Measurements from ENCODE around the gene NT5DC3. TPM values are rescaled to one million over a fixed set of nuclear protein-coding genes. Genes with fewer than 3 reads are reported as not detected.

Gene NT5DC3
- total and polyA plus RNA-seq, 5 donors from 2014 or later, result 0.08 to 4.7 (median 0.89) TPM

DNA sequence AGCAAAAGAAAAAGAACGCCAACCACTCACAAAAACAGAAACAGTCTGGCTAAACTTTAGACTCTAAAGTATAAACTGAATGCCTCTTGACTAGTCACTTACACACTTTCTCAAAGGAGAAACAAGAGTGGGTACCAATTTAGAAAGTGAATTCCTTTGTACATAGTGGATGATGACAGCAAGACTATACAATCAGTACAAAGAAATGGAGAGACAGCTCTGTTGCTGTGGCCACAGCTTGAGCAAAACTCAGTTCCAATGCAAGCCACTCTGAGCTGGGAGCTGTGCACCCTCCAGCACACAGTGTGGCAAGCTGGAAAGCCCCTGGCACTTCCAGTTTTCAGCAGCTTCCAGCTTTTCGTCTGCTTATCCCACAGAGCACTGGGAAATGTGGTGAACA, 21.7 kb downstream of the NT5DC3 start:
- no peak for ATAC-seq (ENCODE audit: low read depth in 2 of 2)
- Mint-ChIP-seq H3K27me3 (no peaks in the 10 kb centered on the region), H3K4me3 (no peak overlapping the region), H3K27ac (peak overlapping the region in 1 of 3 donors; percentile 20), H3K9me3 (peaks cover 0 to 4% (median 3%) of the 10 kb centered on the region in 7 donors), H3K36me3 (peaks cover 10% of the 10 kb centered on the region), H3K4me1 (peaks cover 0 to 5% (median 0%) of the 10 kb centered on the region in 4 donors)
- Histone ChIP-seq H3K27ac (ENCODE audit: insufficient read depth, low read length, poor library complexity, severe bottlenecking) (no peak overlapping the region), H3K9me3 (ENCODE audit: control insufficient read depth in 2 of 2, low read length in 2 of 2) (peaks cover 0 to 5% of the 10 kb centered on the region in 2 experiments), H3K4me3 (ENCODE audit: low read depth, low read length) (no peak overlapping the region), H3K4me1 (ENCODE audit: control insufficient read depth, insufficient read depth, low read length, poor library complexity, severe bottlenecking) (no peaks in the 10 kb centered on the region), H3K27me3 (ENCODE audit: control insufficient read depth, insufficient read depth, low read length) (no peaks in the 10 kb centered on the region), H3K36me3 (ENCODE audit: control insufficient read depth, insufficient read depth, low read length) (no peaks in the 10 kb centered on the region)
- no peak for DNase-seq

- no peak overlapping the region for H3K4me3 Mint-ChIP-seq
- no peak for ATAC-seq (ENCODE audit: low read depth in 2 of 2)
- H3K9me3 Mint-ChIP-seq, result peaks cover 0 to 4% (median 3%) of the 10 kb centered on the region in 7 donors
- Histone ChIP-seq H3K4me1 (ENCODE audit: control insufficient read depth, insufficient read depth, low read length, poor library complexity, severe bottlenecking) (no peaks in the 10 kb centered on the region), H3K9me3 (ENCODE audit: control insufficient read depth in 2 of 2, low read length in 2 of 2) (peaks cover 0 to 5% of the 10 kb centered on the region in 2 experiments), H3K4me3 (ENCODE audit: low read depth, low read length) (no peak overlapping the region), H3K36me3 (ENCODE audit: control insufficient read depth, insufficient read depth, low read length) (peaks cover 3% of the 10 kb centered on the region), H3K27ac (ENCODE audit: insufficient read depth, low read length, poor library complexity, severe bottlenecking) (no peak overlapping the region), H3K27me3 (ENCODE audit: control insufficient read depth, insufficient read depth, low read length) (no peaks in the 10 kb centered on the region)
- DNase-seq, result no peak
- peaks cover 0 to 5% (median 0%) of the 10 kb centered on the region in 4 donors for H3K4me1 Mint-ChIP-seq
- H3K36me3 Mint-ChIP-seq, result peaks cover 20% of the 10 kb centered on the region
- H3K27me3 Mint-ChIP-seq, result no peaks in the 10 kb centered on the region
- no peak overlapping the region for H3K27ac Mint-ChIP-seq
Observed at GRCh38 chr12:103817791-103818190, 23.2 kb downstream of the NT5DC3 start.

- H3K36me3 Mint-ChIP-seq, result peaks cover 21% of the 10 kb centered on the region
- no peaks in the 10 kb centered on the region for H3K4me1 ChIP-seq (ENCODE audit: control insufficient read depth, insufficient read depth, low read length, poor library complexity, severe bottlenecking)
Observed at GRCh38 chr12:103816663-103817062, 24.4 kb downstream of the NT5DC3 start.

DNA sequence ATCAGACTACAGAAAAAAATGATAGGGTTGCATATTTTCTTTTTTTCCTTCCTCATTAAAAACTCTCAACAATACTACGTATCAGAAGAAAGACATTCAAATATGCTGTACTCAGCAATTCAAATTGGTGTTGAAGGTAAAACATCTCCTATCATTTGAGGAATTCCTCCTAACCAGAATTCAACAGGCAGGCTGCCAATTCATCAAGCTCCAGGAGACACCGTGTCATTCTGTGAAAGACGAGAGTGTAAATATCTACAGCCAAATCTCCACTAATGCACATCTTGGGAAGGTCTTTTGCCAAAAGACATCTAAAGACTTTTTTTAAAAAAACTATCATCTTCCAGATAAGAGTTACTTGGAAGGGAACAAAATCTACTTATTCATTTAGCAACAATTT, 26.6 kb downstream of the NT5DC3 start:
- no peak overlapping the region for H3K4me3 ChIP-seq (ENCODE audit: low read depth, low read length)
- peaks cover 3% of the 10 kb centered on the region for H3K36me3 ChIP-seq (ENCODE audit: control insufficient read depth, insufficient read depth, low read length)
- H3K4me1 ChIP-seq (ENCODE audit: control insufficient read depth, insufficient read depth, low read length, poor library complexity, severe bottlenecking), result no peaks in the 10 kb centered on the region
- no peaks in the 10 kb centered on the region for H3K9me3 ChIP-seq (ENCODE audit: control insufficient read depth in 2 of 2, low read length in 2 of 2)
- Mint-ChIP-seq H3K27ac (peak overlapping the region in 1 of 3 donors; percentile 45), H3K9me3 (no peaks in the 10 kb centered on the region), H3K4me1 (peaks cover 0 to 2% (median 0%) of the 10 kb centered on the region in 4 donors), H3K27me3 (no peaks in the 10 kb centered on the region), H3K36me3 (peaks cover 20% of the 10 kb centered on the region), H3K4me3 (no peak overlapping the region)
- no peaks in the 10 kb centered on the region for H3K27me3 ChIP-seq (ENCODE audit: control insufficient read depth, insufficient read depth, low read length)
- no peak overlapping the region for H3K27ac ChIP-seq (ENCODE audit: insufficient read depth, low read length, poor library complexity, severe bottlenecking)
- DNase-seq (no peak), ATAC-seq (ENCODE audit: low read depth in 2 of 2) (no peak)

More at GRCh38 chr12:103816663-103817062, 24.4 kb downstream of the NT5DC3 start:
- Mint-ChIP-seq H3K4me3 (no peak overlapping the region), H3K9me3 (peaks cover 0 to 4% (median 2%) of the 10 kb centered on the region in 7 donors), H3K27me3 (no peaks in the 10 kb centered on the region), H3K27ac (no peak overlapping the region), H3K4me1 (peaks cover 0 to 5% (median 0%) of the 10 kb centered on the region in 4 donors)
- H3K4me3 ChIP-seq (ENCODE audit: low read depth, low read length), result no peak overlapping the region
- H3K27me3 ChIP-seq (ENCODE audit: control insufficient read depth, insufficient read depth, low read length), result no peaks in the 10 kb centered on the region
- H3K36me3 ChIP-seq (ENCODE audit: control insufficient read depth, insufficient read depth, low read length), result peaks cover 3% of the 10 kb centered on the region
- H3K9me3 ChIP-seq (ENCODE audit: control insufficient read depth in 2 of 2, low read length in 2 of 2), result peaks cover 0 to 5% of the 10 kb centered on the region in 2 experiments
- DNase-seq (no peak), ATAC-seq (ENCODE audit: low read depth in 2 of 2) (no peak)
- H3K27ac ChIP-seq (ENCODE audit: insufficient read depth, low read length, poor library complexity, severe bottlenecking), result no peak overlapping the region

DNA sequence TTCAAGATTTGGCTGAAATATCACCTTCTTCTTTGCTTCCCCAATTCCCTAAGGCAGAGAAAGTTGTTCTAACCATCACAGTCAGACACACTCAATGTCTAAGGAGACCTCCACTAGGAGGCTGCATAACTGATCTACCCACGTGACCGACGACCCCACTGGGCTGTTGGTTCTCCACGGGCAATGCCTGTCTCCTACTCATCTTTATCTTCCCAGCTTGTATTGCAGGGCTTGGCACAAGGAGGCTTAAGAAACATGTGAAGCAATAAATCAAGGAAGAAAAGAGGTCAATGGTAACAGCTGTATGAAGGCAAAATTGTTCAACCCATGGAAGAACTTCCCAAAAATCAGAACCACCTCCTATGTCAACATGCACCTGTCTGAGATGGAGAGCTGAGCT, 27.1 kb downstream of the NT5DC3 start:
- H3K27me3 Mint-ChIP-seq, result no peaks in the 10 kb centered on the region
- Histone ChIP-seq H3K27me3 (ENCODE audit: control insufficient read depth, insufficient read depth, low read length) (no peaks in the 10 kb centered on the region), H3K9me3 (ENCODE audit: control insufficient read depth in 2 of 2, low read length in 2 of 2) (no peaks in the 10 kb centered on the region), H3K4me1 (ENCODE audit: control insufficient read depth, insufficient read depth, low read length, poor library complexity, severe bottlenecking) (no peaks in the 10 kb centered on the region), H3K36me3 (ENCODE audit: control insufficient read depth, insufficient read depth, low read length) (peaks cover 3% of the 10 kb centered on the region), H3K4me3 (ENCODE audit: low read depth, low read length) (no peak overlapping the region), H3K27ac (ENCODE audit: insufficient read depth, low read length, poor library complexity, severe bottlenecking) (no peak overlapping the region)
- H3K9me3 Mint-ChIP-seq, result no peaks in the 10 kb centered on the region
- peaks cover 0 to 2% (median 0%) of the 10 kb centered on the region in 4 donors for H3K4me1 Mint-ChIP-seq
- no peak for ATAC-seq (ENCODE audit: low read depth in 2 of 2)
- H3K4me3 Mint-ChIP-seq, result no peak overlapping the region
- no peak for DNase-seq
- peaks cover 20% of the 10 kb centered on the region for H3K36me3 Mint-ChIP-seq
- peak overlapping the region in 1 of 3 donors; percentile 45 for H3K27ac Mint-ChIP-seq

DNA sequence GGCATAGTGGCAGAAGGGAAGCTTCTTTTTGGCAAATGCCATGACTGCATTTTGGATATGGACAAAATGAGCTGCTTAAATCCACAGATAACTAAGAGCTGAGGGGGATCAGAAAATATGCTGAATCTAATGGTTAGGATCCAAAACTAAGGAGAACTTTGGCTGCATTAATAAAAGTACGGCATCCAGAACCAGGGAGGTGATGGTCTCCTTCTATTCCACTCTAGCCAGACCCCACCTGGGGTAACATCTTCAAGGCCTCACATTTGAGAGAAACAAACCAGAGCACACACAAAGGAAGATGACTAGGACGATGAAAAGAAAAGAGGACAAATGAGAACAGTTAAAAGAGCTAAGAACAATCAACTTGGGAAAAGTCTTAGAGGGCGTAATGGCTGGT, 27.6 kb downstream of the NT5DC3 start:
- Mint-ChIP-seq H3K36me3 (peaks cover 20% of the 10 kb centered on the region), H3K27ac (no peak overlapping the region), H3K4me3 (no peak overlapping the region), H3K27me3 (no peaks in the 10 kb centered on the region), H3K9me3 (no peaks in the 10 kb centered on the region), H3K4me1 (peaks cover 0 to 2% (median 0%) of the 10 kb centered on the region in 4 donors)
- H3K27ac ChIP-seq (ENCODE audit: insufficient read depth, low read length, poor library complexity, severe bottlenecking), result no peak overlapping the region
- H3K27me3 ChIP-seq (ENCODE audit: control insufficient read depth, insufficient read depth, low read length), result no peaks in the 10 kb centered on the region
- no peaks in the 10 kb centered on the region for H3K9me3 ChIP-seq (ENCODE audit: control insufficient read depth in 2 of 2, low read length in 2 of 2)
- peaks cover 3% of the 10 kb centered on the region for H3K36me3 ChIP-seq (ENCODE audit: control insufficient read depth, insufficient read depth, low read length)
- no peak for DNase-seq
- H3K4me3 ChIP-seq (ENCODE audit: low read depth, low read length), result no peak overlapping the region
- no peaks in the 10 kb centered on the region for H3K4me1 ChIP-seq (ENCODE audit: control insufficient read depth, insufficient read depth, low read length, poor library complexity, severe bottlenecking)
- no peak for ATAC-seq (ENCODE audit: low read depth in 2 of 2)

DNA sequence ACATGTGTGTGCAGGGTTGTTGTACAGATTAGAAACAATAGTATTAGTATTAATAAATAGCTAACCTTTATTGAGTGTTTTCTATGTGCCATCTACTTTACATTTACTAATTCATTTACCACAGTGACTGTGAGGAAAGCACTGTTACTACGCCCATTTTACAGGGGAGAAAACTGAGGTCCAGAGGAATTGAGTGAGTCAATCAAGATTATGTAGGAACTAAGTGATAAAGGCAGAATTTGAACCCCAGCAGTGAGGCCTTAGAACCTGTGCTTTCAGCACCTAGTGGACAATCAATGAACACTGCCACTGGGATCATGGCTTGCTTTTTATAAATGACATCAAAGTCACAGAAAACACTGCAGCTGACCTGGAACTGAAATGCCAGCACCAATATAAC, 28.2 kb downstream of the NT5DC3 start:
- ATAC-seq (ENCODE audit: low read depth in 2 of 2), result no peak
- Histone ChIP-seq H3K27me3 (ENCODE audit: control insufficient read depth, insufficient read depth, low read length) (no peaks in the 10 kb centered on the region), H3K4me3 (ENCODE audit: low read depth, low read length) (no peak overlapping the region), H3K36me3 (ENCODE audit: control insufficient read depth, insufficient read depth, low read length) (peaks cover 3% of the 10 kb centered on the region), H3K9me3 (ENCODE audit: control insufficient read depth in 2 of 2, low read length in 2 of 2) (no peaks in the 10 kb centered on the region), H3K27ac (ENCODE audit: insufficient read depth, low read length, poor library complexity, severe bottlenecking) (no peak overlapping the region), H3K4me1 (ENCODE audit: control insufficient read depth, insufficient read depth, low read length, poor library complexity, severe bottlenecking) (no peaks in the 10 kb centered on the region)
- Mint-ChIP-seq H3K27ac (no peak overlapping the region), H3K36me3 (peaks cover 24% of the 10 kb centered on the region), H3K4me3 (no peak overlapping the region), H3K27me3 (no peaks in the 10 kb centered on the region), H3K9me3 (no peaks in the 10 kb centered on the region), H3K4me1 (peaks cover 0 to 2% (median 0%) of the 10 kb centered on the region in 4 donors)
- DNase-seq, result no peak

DNA sequence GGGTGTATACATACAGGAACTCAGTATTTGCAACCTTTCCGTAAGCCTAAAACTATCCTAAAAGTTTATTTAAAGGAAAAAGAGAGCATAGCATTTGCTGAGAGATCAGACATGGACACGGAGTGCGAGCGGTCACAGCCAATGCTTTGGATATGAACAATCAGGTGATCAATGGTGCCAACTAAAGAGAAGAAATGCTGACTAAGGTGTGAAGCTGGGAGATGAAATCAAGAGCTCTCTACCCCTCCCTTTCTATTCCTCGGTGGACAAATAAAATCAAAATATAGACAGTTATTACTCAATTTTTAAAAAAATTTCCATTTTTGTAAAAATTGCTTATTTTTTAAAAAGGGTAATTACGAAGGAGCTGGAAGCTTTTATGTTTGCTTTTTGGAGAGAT, 29.2 kb downstream of the NT5DC3 start:
- H3K9me3 ChIP-seq (ENCODE audit: control insufficient read depth in 2 of 2, low read length in 2 of 2), result no peaks in the 10 kb centered on the region
- H3K36me3 ChIP-seq (ENCODE audit: control insufficient read depth, insufficient read depth, low read length), result peaks cover 3% of the 10 kb centered on the region
- DNase-seq, result no peak
- Mint-ChIP-seq H3K27ac (no peak overlapping the region), H3K4me3 (no peak overlapping the region), H3K4me1 (no peaks in the 10 kb centered on the region), H3K36me3 (peaks cover 26% of the 10 kb centered on the region), H3K27me3 (no peaks in the 10 kb centered on the region), H3K9me3 (no peaks in the 10 kb centered on the region)
- no peaks in the 10 kb centered on the region for H3K27me3 ChIP-seq (ENCODE audit: control insufficient read depth, insufficient read depth, low read length)
- no peak overlapping the region for H3K27ac ChIP-seq (ENCODE audit: insufficient read depth, low read length, poor library complexity, severe bottlenecking)
- H3K4me1 ChIP-seq (ENCODE audit: control insufficient read depth, insufficient read depth, low read length, poor library complexity, severe bottlenecking), result no peaks in the 10 kb centered on the region
- ATAC-seq (ENCODE audit: low read depth in 2 of 2), result no peak
- no peak overlapping the region for H3K4me3 ChIP-seq (ENCODE audit: low read depth, low read length)
